GM18951 (cell line): ENCODE results near the gene EDC4.

Source experiments
- POLR2A ChIP-seq: IDR thresholded peaks from 4 replicates; pipeline ENCODE4 v1.6.1; 2011; ENCODE audit warnings: mild to moderate bottlenecking; ENCODE audit not compliant: insufficient read length, insufficient read depth; ENCODE audit errors: extremely low read depth
- in situ Hi-C: fragments of 300-500 bp; cut with MboI; formaldehyde crosslinking; loops from one replicate; pipeline ENCODE4 v1.12.0; 2022; ENCODE audit warnings: low sequenced_read_pairs, mixed read lengths, inconsistent platforms; ENCODE audit not compliant: unreplicated experiment

The EDC4 gene

DNA sequence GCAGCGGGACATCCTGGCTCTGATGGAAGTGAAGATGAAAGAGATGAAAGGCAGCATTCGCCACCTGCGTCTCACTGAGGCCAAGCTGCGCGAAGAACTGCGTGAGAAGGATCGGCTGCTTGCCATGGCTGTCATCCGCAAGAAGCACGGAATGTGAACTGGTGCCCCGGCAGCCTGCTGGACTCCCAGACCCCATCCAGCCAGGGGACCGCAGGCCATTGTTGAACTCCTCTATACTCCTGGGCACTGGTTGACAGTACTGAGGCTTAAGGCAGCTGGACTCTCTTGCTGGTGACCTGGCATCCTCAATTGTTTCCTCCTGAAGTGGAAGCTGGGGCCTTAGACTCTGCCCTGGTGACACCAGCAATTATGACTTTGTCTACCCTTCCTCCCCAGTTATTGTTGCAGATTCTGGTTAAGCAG, 29.5 kb upstream of the EDC4 start:
- in situ Hi-C loops, result no loop called here
- TF ChIP-seq POLR2A, result no peak

DNA sequence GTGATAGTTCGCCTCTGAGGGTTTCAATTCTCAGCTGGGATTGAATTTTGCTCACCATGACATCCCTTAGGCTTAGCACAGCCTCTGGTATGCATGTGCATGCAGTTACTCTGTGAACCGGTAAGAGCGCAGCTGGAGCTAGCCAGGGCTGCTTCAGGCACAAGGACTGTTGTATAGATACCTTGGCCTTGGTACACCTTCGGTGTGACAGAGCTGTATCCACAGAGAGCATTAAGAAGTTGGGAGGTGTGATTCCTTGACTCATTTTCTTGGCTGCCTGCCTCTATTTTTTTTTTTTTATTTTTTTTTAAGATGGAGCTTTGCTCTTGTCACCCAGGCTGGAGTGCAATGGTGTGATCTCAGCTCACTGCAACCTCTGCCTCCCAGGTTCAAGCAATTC, 28.4 kb upstream of the EDC4 start:
- TF ChIP-seq POLR2A, result no peak
- in situ Hi-C loops, result no loop called here

DNA sequence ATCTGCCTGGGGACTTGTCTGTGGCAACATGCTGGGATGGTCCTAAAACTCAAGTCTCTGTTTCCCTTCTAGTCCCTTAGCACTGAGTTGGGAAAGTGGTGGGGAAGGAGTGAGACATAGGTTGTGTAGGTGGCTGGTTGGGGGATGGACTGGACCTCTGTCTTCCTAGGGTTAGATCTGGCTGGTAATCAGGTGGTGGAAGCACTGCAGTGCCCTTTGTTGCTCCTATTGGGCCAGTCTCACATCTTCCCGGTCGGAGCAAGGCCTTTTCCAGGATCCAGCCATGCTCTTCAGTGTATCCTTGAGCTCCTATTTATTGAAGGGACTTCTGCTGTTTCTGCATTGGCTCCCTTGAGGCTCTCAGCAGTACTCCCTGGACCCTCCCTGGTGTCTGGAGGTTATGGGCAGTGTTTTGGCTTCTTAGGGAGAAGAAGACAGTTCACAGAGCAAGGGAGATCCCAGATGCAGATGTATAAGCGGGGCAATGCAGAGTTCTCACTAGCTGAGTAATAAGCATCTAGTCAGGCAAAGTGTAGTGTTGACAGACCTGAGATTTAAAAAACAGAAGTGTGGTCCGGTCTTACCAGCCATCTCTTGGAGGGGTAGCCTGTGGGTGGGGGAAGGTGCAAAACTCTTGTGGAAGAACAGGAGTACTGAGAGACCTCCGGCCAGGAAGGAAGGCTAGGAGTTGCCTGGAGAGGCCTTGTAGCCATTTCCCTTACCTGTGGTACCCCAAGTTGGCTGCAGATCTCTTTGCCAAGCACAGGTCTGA, 27.4 kb upstream of the EDC4 start:
- TF ChIP-seq POLR2A, result no peak
- in situ Hi-C loops, result no loop called here

DNA sequence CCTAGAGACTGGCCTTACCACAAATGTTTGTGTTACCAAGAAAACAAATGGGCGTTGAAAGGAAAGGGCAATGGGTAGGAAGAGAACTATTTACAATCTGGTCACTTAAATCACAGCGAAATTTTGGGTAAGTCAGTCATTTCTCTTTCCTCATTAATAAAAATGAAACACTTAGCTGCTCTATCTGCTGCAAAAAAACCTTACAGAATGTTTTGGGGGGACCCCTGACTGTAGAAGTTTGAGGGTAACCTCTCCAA, 26.9 kb upstream of the EDC4 start:
- in situ Hi-C loops, result no loop called here
- TF ChIP-seq POLR2A, result no peak

DNA sequence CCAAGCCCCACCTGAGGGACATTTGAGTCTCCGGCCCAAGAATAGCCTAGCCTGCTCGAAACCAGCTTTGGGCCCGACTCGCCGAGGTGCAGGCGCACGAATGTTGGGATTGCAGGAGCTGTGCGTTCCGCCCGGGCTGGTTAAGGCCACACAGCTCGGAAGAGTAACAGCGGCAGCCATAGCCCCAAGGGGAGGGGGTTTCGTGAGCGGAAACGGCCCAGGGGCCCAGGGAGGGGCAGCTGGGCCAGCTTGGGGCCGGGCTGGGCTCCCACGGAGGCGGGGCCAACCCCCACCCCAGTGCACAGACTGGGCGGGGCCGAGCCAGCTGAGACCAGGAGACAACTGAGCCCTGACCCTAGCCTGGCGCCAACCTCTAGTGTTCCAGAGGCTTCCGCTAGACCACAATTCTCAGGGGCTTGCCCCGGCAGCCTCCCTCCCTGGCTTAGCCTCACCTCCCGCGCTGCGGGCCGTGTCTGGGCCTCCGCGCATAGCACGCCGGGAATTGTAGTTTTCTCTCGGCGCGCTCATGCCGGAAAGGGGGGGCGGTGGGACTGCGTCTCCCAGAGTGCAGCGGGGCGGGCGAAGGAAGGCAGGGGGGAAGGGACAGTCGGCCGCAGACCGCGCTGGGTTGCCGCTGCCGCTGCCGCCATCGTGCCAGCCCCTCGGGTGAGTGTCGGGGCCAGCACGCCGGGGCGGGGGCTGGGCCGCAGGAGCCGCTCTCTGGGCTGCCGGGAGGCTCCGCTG, 26.4 kb upstream of the EDC4 start, which contains the start of gene NUTF2:
TSS of gene NUTF2 (plus strand) at position 614 of the 744 bp plus-strand sequence. CDS start 18,198 bp downstream, outside the sequence.
- TF ChIP-seq POLR2A, result peak; percentile 71
- in situ Hi-C loops, result no loop called here

DNA sequence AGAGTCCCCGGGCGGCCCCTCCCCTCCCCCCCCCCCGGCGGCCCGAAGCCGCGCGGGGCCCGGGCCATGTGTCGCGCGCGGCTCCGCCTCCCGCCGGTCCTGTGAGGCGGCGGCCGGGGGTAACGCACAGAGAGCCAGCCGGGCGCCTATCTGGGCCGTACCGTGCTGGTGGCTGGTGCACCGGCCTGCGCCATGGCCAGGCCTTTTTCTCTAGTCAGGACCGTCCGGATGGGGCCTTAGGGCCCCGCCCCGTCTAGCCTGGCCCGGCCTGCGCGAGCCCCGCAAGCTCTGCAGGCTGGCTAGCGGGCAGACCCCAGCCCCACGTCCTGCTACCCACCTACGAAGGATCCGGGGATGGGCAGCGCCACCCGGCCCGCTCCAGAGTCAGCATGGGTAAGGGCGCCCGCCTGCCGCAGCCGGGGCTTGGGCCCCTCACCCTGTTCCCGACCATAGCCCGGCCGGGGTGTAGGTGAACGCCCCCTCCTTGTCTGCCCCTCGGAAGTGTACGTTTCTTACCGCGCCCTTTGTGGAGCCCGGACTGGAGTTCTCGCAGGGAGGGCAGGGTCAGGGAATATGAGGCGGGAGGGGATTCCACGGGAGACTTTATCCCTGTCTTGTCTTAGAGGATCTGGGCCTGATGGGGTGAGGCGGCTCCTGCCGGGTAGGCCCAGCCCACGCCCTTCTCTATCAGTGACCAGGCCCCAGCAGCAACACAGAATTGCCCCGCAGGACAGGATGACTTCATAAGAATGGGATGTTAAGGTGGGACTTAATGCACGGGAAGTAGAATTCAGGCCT, 25.6 kb upstream of the EDC4 start, which contains the start of gene CENPT:
TSS of gene CENPT (minus strand) at position 630 of the 798 bp plus-strand sequence. CDS start 13,834 bp downstream, outside the sequence.
- in situ Hi-C loops, result no loop called here
- TF ChIP-seq POLR2A, result no peak

DNA sequence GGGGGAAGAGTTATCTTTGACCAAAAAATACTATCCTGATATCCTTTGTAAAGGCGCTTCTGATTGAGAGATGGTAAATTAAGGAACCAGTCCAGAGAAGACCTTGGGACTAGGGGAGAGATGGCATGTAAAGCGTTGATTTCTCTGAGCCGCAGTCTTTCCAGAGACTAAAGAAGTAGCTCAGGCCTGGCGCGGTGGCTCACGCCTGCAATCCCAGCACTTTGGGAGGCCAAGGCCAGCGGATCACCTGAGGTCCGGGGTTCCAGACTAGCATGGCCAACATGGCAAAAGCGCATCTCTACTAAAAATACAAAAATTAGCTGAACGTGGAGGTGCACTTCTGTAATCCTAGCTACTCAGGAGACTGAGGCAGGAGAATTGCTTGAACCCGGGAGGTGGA, 24.7 kb upstream of the EDC4 start:
- in situ Hi-C loops, result no loop called here
- TF ChIP-seq POLR2A, result no peak

DNA sequence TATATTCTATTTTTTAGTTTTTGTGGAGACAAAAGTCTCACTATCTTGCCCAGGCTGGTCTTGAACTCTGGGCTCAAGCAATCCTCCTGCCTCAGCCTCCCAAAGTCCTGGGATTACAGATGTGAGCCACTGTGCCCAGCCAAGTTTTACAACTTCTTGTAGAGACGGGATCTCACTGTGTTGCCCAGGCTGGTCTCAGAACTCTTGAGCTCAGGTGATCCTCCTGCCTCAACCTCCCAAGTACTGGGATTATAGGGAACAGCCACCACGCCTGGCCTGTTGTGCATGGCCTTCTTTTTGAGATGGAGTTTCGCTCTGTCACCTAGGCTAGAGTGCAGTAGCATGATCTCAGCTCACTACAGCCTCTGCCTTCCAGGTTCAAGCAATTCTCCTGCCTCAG, 19.2 kb upstream of the EDC4 start:
- in situ Hi-C loops, result no loop called here
- TF ChIP-seq POLR2A, result no peak

DNA sequence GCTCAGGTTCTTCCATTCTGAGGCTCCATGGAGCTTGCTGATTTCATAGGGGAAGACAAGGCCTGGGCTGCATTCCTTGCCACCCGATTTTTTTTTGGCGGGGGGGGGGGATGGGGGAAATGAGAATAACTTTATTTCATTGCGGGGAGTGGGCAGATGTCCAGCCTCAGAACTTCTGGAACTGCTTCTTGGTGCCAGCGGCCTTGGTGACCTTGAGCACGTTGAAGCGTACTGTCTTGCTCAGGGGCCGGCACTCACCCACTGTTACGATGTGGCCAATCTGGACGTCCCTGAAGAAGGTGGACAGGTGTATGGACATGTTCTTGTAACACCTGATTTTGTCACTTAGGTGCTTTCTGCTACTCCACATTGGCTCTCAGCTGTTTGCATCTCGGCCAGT, 17.1 kb upstream of the EDC4 start:
- in situ Hi-C loops, result no loop called here
- TF ChIP-seq POLR2A, result no peak

DNA sequence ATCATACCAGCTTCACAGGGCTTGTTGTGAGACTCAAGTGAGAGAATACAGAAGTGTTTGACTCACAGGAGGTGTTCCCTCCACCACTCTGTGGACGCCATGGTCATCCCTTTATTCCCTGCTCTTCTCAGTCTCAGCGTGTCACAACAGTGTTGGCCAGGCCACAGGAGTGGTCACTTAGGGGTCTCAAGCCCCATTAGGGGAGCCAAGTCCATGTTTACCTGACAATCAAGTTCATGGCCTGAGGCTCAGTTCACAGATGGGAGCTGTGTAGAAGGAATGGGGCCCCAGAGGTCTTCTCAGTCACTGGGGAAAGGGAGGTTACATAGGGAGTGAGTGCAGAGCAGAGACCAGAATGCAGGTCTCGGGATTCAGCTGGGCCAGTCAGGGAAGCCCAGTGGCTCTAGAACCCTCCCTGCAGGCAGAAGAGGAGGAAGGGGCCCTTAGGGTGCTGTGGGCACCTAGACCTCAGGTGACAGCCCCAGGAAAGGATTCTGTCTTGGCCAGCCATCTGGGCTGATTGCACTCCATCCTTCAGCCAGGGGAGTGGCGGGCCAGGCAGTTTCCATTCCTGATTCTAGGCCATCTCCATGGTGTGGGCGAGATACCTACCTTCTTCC, 15.8 kb upstream of the EDC4 start:
- in situ Hi-C loops, result no loop called here
- TF ChIP-seq POLR2A, result no peak

DNA sequence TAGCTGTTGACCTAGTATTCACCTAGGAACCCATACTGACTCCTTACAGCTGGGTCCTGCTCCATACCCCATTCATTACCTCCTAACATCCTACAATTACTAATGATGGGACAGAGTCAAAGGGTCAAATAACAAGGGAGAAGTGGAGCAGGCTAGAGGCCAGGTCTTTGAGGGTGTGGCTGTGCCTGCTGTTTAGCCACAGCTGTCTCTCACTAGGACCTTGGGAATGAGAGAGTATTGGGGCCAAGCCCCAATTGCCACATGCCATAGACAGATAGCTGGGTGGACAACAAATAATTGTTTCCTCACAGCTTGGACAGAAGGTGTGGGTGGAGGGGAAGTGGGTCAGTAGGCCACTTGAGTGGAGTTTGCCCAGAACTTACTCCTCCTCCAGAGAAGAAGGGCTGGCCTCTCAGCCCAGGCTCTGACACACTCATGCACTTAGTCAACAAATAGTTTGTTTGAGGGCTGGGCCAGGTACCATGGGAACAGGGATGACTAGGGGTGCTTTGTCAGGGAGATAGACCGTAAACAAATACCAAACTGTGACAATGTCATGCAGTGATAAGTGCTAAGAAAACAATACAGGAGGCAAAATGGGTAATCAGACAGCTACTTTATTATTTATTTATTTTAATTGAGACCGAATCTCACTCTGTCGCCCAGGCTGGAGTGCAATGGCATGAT, 15.2 kb upstream of the EDC4 start:
- no peak for TF ChIP-seq POLR2A
- in situ Hi-C loops, result no loop called here

DNA sequence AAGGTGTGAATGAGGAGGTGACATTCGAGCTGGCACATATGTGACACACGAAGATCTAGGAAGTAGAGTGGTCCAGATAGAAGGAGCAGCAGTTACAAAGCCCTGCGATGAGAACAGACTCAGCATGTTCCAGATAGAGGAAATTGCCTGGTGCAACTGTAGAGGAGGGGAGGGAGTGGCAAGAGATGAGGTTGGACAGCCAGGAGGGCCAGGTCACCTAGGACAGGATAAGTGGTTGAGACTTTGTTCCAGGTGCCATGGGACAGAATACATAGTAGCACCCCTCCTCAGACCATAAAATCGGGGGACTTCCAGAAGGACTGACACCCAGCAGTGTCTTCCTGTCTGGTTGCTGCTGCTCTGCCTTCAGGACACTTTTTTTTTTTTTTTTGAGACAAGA, 14.4 kb upstream of the EDC4 start:
- in situ Hi-C loops, result no loop called here
- TF ChIP-seq POLR2A, result no peak
